ENCODE data around the gene SLC52A3. TPM values are rescaled to one million over a fixed set of nuclear protein-coding genes. Genes with fewer than 3 reads are reported as not detected.

The SLC52A3 gene
- total and polyA plus RNA-seq, 2 of the 13 experiments (the other 11 are each of a cell fraction or from before 2014, with no cell fraction given), result 0.03 TPM; not detected in 1

GRCh38 chr20:731891-732560, 36.3 kb downstream of the SLC52A3 start:
- POLR2A ChIA-PET, result no interaction called here
- in situ Hi-C loops (cut with HindIII; ENCODE audit: extremely low pct_ligation_motif_present, low pct_unique_long_range_greater_than_20kb), result loop anchor here (10.0 kb wide), 1 partner anchor 377 kb away; no protein-coding TSS in a partner anchor
- no peaks in the 10 kb centered on the region for H3K36me3 ChIP-seq (replicated peaks in 1 of 2; ENCODE audit: control insufficient read depth in 1 of 2, insufficient read depth in 2 of 2, low read length in 2 of 2)
- no peak overlapping the region for H3K4me3 ChIP-seq (replicated peaks in 1 of 3; ENCODE audit: insufficient read depth in 1 of 3, low read depth in 2 of 3, low read length in 3 of 3)
- FAIRE-seq (no peak), DNase-seq (ENCODE audit: low spot score) (no peak), ATAC-seq (no peak)
- H3K27me3 ChIP-seq (ENCODE audit: control insufficient read depth in 1 of 2, insufficient read depth in 2 of 2, low read length in 2 of 2), result peaks cover 5 to 38% of the 10 kb centered on the region in 2 experiments
- H3K4me1 ChIP-seq (ENCODE audit: insufficient read depth, low read length), result peaks cover 6% of the 10 kb centered on the region; the same call in 1 of the 2 replicates
- no peaks in the 10 kb centered on the region for H3K9me3 ChIP-seq (ENCODE audit: low read length)
- no peaks in the 10 kb centered on the region for H3K79me2 ChIP-seq (ENCODE audit: insufficient read depth, low read length)
- no TSS peak for BruUV-seq (replicated peaks)
- no peaks in the 10 kb centered on the region for H4K20me1 ChIP-seq (ENCODE audit: insufficient read depth, low read length)
- H2AFZ ChIP-seq (ENCODE audit: low read length), result no peak overlapping the region
- no peak overlapping the region for H3K9ac ChIP-seq (ENCODE audit: insufficient read depth, low read depth, low read length)
- 5% methylated on average over 8 of the region's 8 CpGs for WGBS (ENCODE audit: low lambda C conversion rate)
- H3K4me2 ChIP-seq (ENCODE audit: low read depth, low read length), result no peak overlapping the region
- CTCF ChIA-PET (ENCODE audit: low intra/inter-chr PET ratio, low total read pairs), result no interaction called here
- TF ChIP-seq ZNF205 (CRISPR knock-in tag; IDR thresholded peaks at IDR 0.05) (no peak), ZNF263 (CRISPR knock-in tag; IDR thresholded peaks at IDR 0.05) (no peak), KLF16 (CRISPR knock-in tag; IDR thresholded peaks at IDR 0.05) (no peak), TCF7L2 (IDR thresholded peaks at IDR 0.05; ENCODE audit: low read depth, low read length) (no peak), NR3C1 (CRISPR knock-in tag; IDR thresholded peaks at IDR 0.05) (no peak), FIP1L1 (IDR thresholded peaks at IDR 0.05; ENCODE audit: borderline replicate concordance, insufficient read depth, low read depth, low read length) (no peak), ZFP62 (CRISPR knock-in tag; IDR thresholded peaks at IDR 0.05) (no peak), ZNF329 (CRISPR knock-in tag; IDR thresholded peaks at IDR 0.05; ENCODE audit: low read depth) (no peak), RAD21 (CRISPR knock-in tag; IDR thresholded peaks at IDR 0.05) (no peak), ZNF354B (CRISPR knock-in tag; IDR thresholded peaks at IDR 0.05) (no peak)
- intact Hi-C loops (cut with micrococcal nuclease; ENCODE audit: unreplicated experiment), result no loop called here
- no peak overlapping the region for H3K27ac ChIP-seq (ENCODE audit: extremely low read length, insufficient read depth, low read length)
